D341Med (cell line): ENCODE measurements around the gene WDR76.

Experiments used
- DNase-seq: peaks from one replicate; pipeline ENCODE4 v3.0.0; 2012; ENCODE audit warnings: low spot score

WDR76 gene

DNA sequence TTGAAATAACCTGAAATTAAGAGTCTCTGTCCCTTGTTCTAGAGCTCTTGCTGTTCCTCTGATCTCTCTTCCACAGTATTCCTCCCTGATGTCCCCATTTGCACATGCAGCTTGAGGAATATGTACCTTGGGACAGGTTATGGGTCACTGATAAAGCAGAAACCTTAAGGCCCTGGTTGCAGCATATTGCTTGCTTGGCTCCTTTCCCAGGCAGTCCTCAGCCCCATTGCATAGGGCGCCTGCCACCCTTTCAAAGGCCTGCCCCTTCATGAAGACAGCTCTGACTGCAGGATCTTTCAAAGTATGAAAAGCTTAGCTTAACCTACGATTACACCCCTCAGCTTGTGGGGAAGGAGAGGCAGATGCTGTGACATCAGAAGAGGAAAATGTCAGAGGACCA, 51.6 kb downstream of the WDR76 start:
- no peak for DNase-seq

GRCh38 chr15:43879386-43880355, 52.9 kb downstream of the WDR76 start:
- DNase-seq = no peak

GRCh38 chr15:43880406-43881194, 53.8 kb downstream of the WDR76 start:
- DNase-seq = no peak

DNA sequence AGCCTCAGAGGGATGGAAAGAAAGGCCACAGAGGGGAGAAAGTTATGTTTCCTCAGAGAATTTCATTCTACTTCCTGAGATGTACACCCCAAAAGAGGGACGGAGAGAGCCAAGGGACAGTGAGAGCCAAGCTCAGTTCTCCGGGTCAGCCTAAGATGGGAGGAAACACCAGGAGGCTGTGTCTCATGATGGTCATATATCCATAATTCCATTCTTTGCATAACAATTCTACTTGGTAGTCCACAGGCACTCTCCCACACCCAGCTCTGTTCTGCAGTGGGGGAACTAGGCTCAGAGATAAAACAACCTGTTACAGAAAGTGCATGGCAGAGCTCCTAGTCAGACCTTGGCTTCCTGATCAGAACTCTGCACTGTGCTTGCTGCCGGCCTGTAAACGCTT, 54.4 kb downstream of the WDR76 start:
- DNase-seq = no peak

DNA sequence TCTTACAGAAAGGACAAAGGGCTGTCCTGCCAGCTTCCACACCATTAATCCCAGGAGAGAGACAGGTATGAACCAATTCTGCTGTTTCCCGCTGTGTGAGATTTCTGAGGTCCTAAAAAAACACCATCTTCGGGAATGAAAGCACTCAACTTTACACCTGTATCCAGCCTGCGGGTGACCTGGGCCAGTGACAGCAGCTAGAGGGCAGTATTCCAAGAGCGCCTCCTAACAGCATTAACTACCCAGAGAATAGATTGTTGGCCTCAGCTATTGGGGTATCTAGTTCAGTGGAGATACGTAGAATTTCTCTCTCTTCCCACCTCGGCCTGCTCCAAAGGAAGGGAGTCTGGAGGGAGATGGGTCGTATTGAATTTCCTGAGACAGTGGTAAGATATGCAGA, 55.1 kb downstream of the WDR76 start:
- no peak for DNase-seq

DNA sequence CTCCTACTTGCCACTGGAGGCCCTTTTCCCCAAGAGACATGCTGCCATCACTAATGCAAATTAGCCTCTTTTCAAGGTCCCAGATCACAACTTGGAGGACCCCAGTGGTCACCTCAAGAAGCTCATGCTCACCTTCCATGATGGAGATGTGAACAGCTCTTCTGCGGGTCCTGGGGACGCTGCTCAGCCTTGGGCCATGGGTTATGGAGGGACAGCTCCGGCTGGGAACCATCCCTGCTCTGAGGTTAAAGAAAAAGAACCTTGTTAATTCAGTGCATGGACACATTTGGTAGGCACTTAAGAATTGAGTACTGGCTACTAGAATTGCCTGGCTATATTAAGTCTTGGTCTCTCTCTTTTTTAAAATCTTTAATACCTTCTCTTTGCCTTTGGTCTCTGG, 56.8 kb downstream of the WDR76 start:
- DNase-seq = no peak

GRCh38 chr15:43886558-43886957, 59.8 kb downstream of the WDR76 start:
- DNase-seq = no peak

DNA sequence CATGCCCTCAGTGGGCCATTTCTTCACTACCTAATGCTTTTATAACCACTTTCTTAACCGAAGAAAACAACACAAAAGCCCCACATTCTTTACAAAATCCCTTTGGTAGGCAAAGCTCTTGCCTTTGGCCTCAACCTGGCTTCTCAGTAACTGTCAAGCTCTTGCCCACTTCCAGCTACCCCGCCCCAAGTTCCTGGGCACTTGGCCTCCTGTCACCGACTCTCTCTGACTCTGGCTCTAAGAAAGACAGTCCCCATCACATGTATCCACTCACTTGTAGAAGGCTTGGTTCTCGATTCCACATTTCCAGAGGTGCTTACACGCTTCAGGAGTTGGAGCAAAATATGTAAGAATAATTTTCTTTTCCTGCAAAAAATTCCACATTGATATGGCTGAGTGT, 61.1 kb downstream of the WDR76 start:
- no peak for DNase-seq

DNA sequence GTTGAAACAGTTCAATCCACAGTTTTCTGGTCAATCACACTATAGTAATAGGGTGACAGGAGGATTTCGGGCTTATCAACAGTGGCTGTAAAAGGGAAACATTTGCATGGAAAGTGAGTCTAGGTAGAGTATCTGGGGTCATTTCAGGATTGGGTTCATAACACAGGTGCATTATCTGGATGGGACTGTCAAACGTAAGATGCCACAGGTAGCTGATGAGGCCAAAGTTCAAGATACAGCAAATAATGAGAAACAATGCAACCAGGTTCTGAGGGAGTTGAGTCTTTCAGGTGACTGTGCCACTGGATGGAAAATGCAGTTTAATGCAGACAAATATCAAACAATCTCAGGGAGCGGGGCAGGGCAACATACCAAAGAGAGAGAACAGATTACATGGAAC, 62.2 kb downstream of the WDR76 start:
- DNase-seq = no peak

DNA sequence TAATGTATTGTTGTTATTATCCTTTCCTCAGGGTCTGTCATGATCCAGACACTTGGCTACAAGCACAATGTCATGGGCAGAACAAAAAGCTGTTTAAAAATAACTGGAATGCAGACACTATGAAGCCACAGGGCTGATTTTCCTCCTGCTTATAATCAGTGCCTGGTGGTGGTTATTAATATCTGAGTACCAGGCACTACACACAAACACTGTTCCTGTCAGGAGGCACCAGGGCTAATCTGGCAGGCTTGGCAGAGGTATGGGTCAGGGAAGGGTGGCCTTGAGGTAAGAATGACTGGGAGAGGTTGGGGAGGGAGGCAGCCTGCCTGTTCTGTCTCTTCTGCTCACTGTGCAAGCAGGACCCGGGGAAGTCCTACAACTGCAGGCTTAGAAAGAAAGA, 67.2 kb downstream of the WDR76 start:
- no peak for DNase-seq

DNA sequence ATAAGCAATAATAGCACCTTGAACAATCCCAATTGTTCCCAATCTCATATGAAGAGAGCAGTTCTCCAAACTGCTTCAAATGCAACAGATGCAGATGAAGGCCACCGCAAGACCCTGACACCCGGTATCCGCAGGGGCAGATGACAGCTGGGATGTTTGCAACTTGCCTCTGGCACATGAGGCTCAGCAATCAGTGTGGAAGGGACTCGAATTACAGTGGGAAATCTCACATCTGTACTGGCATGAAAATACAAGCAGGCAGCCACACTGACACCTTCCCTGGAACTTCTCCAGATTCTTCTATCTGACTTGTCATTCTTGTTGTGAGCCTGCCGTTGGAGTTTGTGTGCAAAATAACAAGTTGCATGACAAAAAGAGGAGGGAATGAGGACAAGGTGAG, 68.8 kb downstream of the WDR76 start:
- no peak for DNase-seq

DNA sequence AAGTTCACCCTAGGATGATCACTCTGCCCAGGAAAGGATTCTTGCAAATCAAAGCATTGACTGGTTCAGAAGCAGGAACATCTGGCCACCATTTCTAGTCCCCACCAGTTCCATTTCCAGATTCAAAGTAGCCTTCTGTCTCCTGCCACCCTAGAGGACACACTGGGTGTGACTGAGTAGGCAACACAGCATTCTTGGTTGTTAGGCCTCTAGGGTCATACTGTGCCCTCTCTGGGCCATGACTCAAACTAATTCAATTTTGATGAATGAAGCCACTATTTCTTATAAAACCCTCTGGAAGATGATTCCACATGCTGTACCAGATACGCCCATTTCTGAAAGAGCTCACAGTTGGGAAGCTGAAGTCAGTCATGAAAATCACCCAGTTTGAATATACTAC, 69.7 kb downstream of the WDR76 start:
- no peak for DNase-seq

DNA sequence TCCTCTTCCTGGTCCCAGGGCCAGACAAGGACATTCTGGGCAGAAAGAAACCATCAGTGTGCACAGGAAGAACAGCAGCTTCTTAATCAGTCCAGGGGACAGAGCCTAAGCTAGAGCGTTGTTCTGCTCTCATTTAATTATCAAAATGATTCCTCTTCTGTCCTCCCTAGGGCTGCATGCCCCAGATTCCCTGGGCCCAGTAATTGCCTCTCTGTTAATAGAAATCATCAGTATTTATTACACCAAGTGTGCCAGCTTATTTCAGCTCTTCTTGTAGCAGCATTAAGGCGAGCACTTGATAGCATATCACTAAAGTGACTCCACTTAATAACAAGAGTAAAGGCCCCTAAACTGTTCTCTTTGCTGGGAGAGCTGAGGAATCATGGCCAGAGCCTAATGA, 72.1 kb downstream of the WDR76 start:
- DNase-seq = no peak

DNA sequence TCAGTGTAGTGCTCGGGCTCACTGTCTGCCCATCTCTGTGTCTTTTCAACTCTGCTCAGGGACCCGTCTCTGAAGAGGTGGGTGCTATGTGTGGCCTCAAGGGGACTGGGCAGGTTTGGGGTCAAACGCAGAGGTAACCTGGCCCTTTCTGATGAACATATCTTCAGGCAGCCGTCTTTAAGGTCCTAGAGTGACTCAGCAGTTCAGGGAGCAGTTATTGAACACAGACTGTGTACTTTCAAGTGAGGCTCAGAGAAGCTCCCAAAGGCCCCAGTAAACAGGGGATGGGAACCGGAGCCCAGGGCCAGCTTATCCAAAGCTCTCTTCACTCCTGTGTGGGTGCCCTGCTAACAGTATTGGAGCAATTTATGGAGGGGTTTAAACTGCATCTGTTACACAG, 73.1 kb downstream of the WDR76 start:
- DNase-seq = no peak

GRCh38 chr15:43900996-43901395, 74.2 kb downstream of the WDR76 start:
- DNase-seq = no peak

GRCh38 chr15:43901495-43901894, 74.7 kb downstream of the WDR76 start:
- DNase-seq = no peak

DNA sequence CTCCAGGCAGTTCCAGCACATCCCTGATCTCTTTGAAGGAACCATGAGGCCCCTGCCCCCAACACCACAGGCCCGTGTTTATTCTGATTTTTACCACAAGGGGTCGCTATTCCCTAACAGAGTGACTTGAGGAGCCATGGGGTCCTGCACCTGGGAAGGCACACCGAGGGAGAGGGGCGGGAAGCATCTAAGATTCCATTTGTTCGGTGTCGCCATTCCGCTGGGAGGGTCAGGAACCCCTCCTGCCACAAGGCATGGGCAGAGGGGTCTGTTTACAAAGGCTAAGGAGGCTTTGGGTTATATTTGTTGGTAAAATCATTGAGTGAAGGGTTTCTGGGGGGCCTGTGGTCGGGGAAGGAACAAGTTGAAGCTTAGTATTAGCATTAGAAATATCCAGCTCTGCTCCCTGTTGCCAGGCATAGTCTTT, 77.1 kb downstream of the WDR76 start:
- peak; percentile 88 for DNase-seq

DNA sequence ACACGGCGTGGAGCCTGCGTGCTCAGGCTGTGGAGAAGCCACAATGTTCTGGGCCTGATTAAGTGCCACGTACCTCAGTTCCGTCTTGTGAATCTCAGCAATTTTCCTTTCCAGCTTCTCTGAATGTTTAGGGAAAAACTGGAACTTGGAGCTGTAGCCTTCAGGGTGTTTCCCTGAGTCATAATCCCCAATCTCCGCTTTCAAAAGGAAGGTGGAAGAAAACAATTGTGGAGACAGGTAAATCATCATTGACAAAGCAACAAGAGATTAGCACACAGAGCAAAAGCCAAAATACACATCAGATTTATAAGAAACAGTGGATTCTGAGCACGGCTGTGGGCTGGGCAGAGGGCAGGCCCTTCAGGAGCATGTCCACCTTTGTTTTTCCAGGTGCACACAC, 79.0 kb downstream of the WDR76 start:
- DNase-seq = no peak

DNA sequence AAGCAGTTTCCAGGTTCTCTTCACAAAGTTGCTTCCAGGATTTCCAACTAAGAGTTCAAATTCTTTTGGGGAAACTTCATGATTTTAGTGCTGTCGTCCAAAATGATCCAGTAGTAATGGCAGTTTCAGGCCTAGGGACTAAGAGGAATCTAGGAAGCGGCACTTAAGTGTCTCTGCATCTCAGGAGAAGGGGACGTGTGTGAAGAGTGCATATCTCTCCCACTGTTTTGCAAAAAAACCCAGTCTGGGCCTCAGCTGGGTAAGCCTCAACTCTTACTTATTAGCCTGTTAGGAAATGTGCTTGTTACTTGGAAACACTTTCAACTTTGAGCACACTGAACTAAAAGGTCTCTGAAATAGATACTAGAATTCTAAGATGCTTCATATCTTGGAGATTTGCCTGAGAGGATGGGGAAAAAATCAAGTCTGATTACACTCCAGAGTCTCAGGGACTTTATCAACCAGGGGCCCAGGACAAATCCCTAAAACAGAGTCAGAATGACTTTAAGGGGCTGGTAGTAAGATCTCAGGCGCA, 81.8 kb downstream of the WDR76 start:
- no peak for DNase-seq

DNA sequence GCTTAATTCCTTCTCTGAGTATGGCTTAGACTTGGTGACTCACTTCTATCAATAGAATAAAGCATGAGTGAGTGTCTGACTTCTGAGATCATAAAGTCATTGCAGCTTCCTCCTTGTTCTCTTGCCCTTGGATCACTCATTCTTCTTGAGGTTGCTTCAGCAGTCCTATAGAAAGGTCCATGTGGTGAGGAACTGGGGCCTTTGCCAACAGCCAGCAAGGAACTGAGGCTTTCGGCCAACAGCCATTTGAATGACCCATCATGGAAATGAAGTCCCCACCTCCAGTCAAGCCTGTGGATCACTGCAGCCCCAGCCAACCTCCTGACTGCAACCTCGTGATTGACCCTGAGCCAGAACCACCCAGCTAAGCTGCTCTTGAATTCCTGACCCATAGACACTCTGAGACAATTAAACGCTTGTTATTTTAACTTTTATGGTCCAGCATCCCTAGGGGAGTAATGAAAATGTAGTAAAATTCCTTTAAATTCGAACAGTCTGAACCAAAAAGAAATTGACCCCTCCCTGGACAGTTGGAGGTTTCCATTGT, 84.5 kb downstream of the WDR76 start:
- DNase-seq = no peak

DNA sequence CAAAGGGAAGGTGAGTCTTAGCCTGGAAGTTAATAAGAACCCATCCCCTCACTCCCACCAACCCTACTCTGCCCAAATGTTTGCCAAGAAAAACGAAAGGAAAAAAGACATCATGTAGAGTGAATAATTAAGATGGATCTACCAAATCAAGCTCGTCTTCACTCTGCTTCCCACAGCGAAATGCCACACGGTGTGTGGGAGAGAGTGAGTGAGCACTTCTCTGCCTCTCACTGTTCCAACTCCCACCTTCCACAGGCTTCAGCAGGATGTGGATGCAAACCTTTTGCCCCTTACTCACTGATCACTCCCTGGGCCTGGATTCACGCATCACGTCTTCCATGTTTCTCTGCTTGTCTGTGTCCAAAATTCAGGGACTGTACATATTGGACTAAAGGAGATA, 85.4 kb downstream of the WDR76 start:
- no peak for DNase-seq

DNA sequence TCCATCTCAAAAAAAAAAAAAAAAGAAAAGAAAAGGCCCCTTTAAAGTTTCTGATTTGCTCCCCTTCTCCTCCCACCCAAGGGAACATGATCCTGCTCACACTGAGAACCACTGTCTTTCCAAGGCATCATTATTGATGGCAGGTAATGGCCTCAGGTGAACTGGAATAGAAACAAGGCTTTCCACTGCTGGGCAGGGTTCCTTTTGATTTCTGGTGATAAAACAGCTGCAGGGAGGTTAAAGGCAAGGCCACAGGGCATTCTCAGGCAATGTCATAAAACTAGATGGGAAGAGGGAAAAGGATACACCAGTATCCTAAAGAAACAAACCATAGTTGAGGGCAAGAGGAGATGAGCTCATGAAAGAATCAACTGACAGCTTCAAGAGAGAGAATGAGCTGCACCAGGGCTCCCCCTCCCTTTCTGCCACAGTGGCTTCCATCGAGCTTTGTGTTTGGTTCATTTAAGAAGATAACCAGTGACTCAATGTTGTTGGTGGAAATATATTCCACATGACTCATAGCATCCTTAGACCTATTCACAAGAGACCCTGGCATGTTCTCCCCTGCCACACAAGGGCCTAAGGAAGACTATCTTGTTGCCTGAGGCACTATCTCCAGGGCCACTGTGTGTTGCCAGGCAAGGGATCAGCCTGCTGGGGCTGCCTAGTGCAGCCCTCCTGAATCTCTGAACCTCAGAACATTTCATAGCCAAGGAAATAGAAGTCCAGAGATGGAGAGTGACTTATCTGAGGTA, 86.4 kb downstream of the WDR76 start:
- no peak for DNase-seq
